Natural killer cell (primary cell): Measurements from ENCODE around the gene ODC1. TPM values are rescaled to one million over a fixed set of nuclear protein-coding genes. Genes with fewer than 3 reads are reported as not detected.

Source experiments
- ATAC-seq, 3 donors: fragments of 150-1000 bp in 2 of 3; fragments of 200-7000 bp in 1 of 3; cut with Tn5 transposase; 1 replicate in 1 of 3; 2 replicates in 2 of 3; pipeline ENCODE4 v1.10.0; 2021; ENCODE audit warnings: mild to moderate bottlenecking in 2 of 3, moderate library complexity in 2 of 3
- DNase-seq, 2 donors: peaks; one replicate each; pipeline versions ENCODE4 v3.0.0 to v3.0.0-alpha.2; 2013 to 2021; ENCODE audit warnings: mixed read lengths in 1 of 2
- H3K27ac ChIP-seq: one replicate; pipeline ENCODE4 v1.5.1; 2013; ENCODE audit warnings: mild to moderate bottlenecking, low read length
- H3K27me3 ChIP-seq: one replicate; pipeline ENCODE4 v1.6.1; 2013; ENCODE audit warnings: low read length; ENCODE audit not compliant: control insufficient read depth, insufficient read depth
- H3K36me3 ChIP-seq: one replicate; pipeline ENCODE4 v1.6.1; 2013; ENCODE audit warnings: low read length; ENCODE audit not compliant: control insufficient read depth, insufficient read depth
- H3K4me1 ChIP-seq: one replicate; pipeline ENCODE4 v1.6.1; 2013; ENCODE audit warnings: low read length; ENCODE audit not compliant: control insufficient read depth, insufficient read depth
- H3K4me3 ChIP-seq: one replicate; pipeline ENCODE4 v1.5.1; 2013; ENCODE audit warnings: low read length
- H3K9me3 ChIP-seq: one replicate; pipeline ENCODE4 v1.6.1; 2013; ENCODE audit warnings: low read length; ENCODE audit not compliant: control insufficient read depth, insufficient read depth
- H3K27ac Mint-ChIP-seq, 2 donors: one replicate each; pipeline ENCODE4 v1.8.0; 2022; ENCODE audit warnings: mild to moderate bottlenecking in 2 of 2, mixed read lengths in 2 of 2, moderate library complexity in 1 of 2
- H3K27me3 Mint-ChIP-seq, 2 donors: one replicate each; pipeline ENCODE4 v1.8.0; 2022; ENCODE audit warnings: low read depth in 2 of 2, mixed read lengths in 2 of 2
- H3K36me3 Mint-ChIP-seq: one replicate; pipeline ENCODE4 v1.8.0; 2022; ENCODE audit warnings: mixed read lengths
- H3K4me1 Mint-ChIP-seq, 2 donors: one replicate each; pipeline ENCODE4 v1.8.0; 2022; ENCODE audit warnings: mixed read lengths in 2 of 2
- H3K4me3 Mint-ChIP-seq: one replicate; pipeline ENCODE4 v1.8.0; 2022; ENCODE audit warnings: mild to moderate bottlenecking, moderate library complexity, mixed read lengths
- H3K9me3 Mint-ChIP-seq, 2 donors: one replicate each; pipeline ENCODE4 v1.8.0; 2022; ENCODE audit warnings: mixed read lengths in 2 of 2
- WGBS: methylation state at CpG from one replicate; pipeline ENCODE4 v1.1.7; 2013; ENCODE audit warnings: missing lambda C conversion rate; ENCODE audit not compliant: insufficient coverage; 5-methylcytosine and 5-hydroxymethylcytosine counted together
- intact Hi-C: fragments of 100-400 bp; cut with micrococcal nuclease; formaldehyde crosslinking; loops from one replicate; pipeline ENCODE4 v1.14.2; 2022
- total RNA-seq, 4 donors: library from RNA; stranded (reverse); fragments of 120-200 nt in 1 of 4; gene quantifications; one replicate each; pipeline versions ENCODE4 v1.2.3 to v1.2.4, GENCODE V29; 2013 to 2022
- TF ChIP-seq, protein P1 (sequence below): fragments of 200-600 bp; IDR thresholded peaks from one replicate; pipeline ENCODE4 v1.8.0; 2022; ENCODE audit warnings: antibody characterized with exemption

ODC1 gene
- total RNA-seq, 3 donors from 2014 or later (not counting 1 experiment from before 2014, with no cell fraction given): 38.7 to 85.4 (median 43.8) TPM

GRCh38 chr2:10426726-10427617 lies 21.2 kb downstream of the ODC1 start:
- Histone ChIP-seq H3K27ac (no peak overlapping the region), H3K4me1 (peaks cover 1% of the 10 kb centered on the region), H3K36me3 (peaks cover 34% of the 10 kb centered on the region), H3K4me3 (no peak overlapping the region), H3K9me3 (no peaks in the 10 kb centered on the region), H3K27me3 (no peaks in the 10 kb centered on the region)
- Mint-ChIP-seq H3K4me1 (peaks cover 3 to 4% of the 10 kb centered on the region in 2 donors), H3K27ac (no peak overlapping the region), H3K27me3 (peaks cover 5 to 7% of the 10 kb centered on the region in 2 donors), H3K4me3 (no peak overlapping the region), H3K9me3 (no peaks in the 10 kb centered on the region), H3K36me3 (no peaks in the 10 kb centered on the region)
- 96% methylated on average over 37 of the region's 40 CpGs for WGBS
- intact Hi-C loops: no loop called here
- no peak for ATAC-seq
- TF ChIP-seq, protein P1, sequence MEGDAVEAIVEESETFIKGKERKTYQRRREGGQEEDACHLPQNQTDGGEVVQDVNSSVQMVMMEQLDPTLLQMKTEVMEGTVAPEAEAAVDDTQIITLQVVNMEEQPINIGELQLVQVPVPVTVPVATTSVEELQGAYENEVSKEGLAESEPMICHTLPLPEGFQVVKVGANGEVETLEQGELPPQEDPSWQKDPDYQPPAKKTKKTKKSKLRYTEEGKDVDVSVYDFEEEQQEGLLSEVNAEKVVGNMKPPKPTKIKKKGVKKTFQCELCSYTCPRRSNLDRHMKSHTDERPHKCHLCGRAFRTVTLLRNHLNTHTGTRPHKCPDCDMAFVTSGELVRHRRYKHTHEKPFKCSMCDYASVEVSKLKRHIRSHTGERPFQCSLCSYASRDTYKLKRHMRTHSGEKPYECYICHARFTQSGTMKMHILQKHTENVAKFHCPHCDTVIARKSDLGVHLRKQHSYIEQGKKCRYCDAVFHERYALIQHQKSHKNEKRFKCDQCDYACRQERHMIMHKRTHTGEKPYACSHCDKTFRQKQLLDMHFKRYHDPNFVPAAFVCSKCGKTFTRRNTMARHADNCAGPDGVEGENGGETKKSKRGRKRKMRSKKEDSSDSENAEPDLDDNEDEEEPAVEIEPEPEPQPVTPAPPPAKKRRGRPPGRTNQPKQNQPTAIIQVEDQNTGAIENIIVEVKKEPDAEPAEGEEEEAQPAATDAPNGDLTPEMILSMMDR: no peak
- DNase-seq: no peak

- H3K36me3 Mint-ChIP-seq: no peaks in the 10 kb centered on the region
- H3K27ac Mint-ChIP-seq: no peak overlapping the region
- H3K9me3 ChIP-seq: no peaks in the 10 kb centered on the region
- TF ChIP-seq, protein P1: no peak
- H3K9me3 Mint-ChIP-seq: no peaks in the 10 kb centered on the region
- H3K27me3 Mint-ChIP-seq: no peaks in the 10 kb centered on the region
- intact Hi-C loops: no loop called here
- DNase-seq: no peak
- no peak overlapping the region for H3K4me3 ChIP-seq
- no peak overlapping the region for H3K4me3 Mint-ChIP-seq
- H3K36me3 ChIP-seq: peaks cover 41% of the 10 kb centered on the region
- H3K27me3 ChIP-seq: no peaks in the 10 kb centered on the region
- H3K4me1 ChIP-seq: no peaks in the 10 kb centered on the region
- no peak for ATAC-seq
- 64% methylated on average over 9 of the region's 10 CpGs for WGBS
- H3K27ac ChIP-seq: no peak overlapping the region
- no peaks in the 10 kb centered on the region for H3K4me1 Mint-ChIP-seq
Measured at GRCh38 chr2:10425699-10426098, 22.4 kb downstream of the ODC1 start.

- H3K36me3 Mint-ChIP-seq: no peaks in the 10 kb centered on the region
- peaks cover 47% of the 10 kb centered on the region for H3K36me3 ChIP-seq
- no peak overlapping the region for H3K27ac Mint-ChIP-seq
- no peak overlapping the region for H3K27ac ChIP-seq
- DNase-seq (no peak), ATAC-seq (peak in 1 of 3 donors; percentile 27)
- no peak overlapping the region for H3K4me3 Mint-ChIP-seq
- H3K4me1 ChIP-seq: no peaks in the 10 kb centered on the region
- TF ChIP-seq, protein P1: no peak
- intact Hi-C loops: no loop called here
- no peaks in the 10 kb centered on the region for H3K27me3 ChIP-seq
- WGBS: 83% methylated on average over 8 of the region's 8 CpGs
- no peaks in the 10 kb centered on the region for H3K9me3 ChIP-seq
- H3K9me3 Mint-ChIP-seq: no peaks in the 10 kb centered on the region
- H3K27me3 Mint-ChIP-seq: no peaks in the 10 kb centered on the region
- H3K4me1 Mint-ChIP-seq: no peaks in the 10 kb centered on the region
- H3K4me3 ChIP-seq: no peak overlapping the region
Measured at GRCh38 chr2:10424916-10425505, 23.1 kb downstream of the ODC1 start.
